Uterus (tissue), 4 donors: Measurements from ENCODE around the gene OR2AT4. TPM values are rescaled to one million over a fixed set of nuclear protein-coding genes. Genes with fewer than 3 reads are reported as not detected.

Experiments
- DNase-seq, 2 donors: peaks; one replicate each; pipeline ENCODE4 v3.0.0-alpha.2; 2019 to 2020
- H3K27ac ChIP-seq, 2 donors: fragments of 200-600 bp; sonication (generic); 1 replicate in 1 of 2; 2 replicates in 1 of 2; pipeline ENCODE4 v1.5.1; 2016 to 2018
- H3K27me3 ChIP-seq, 2 donors: fragments of 200-600 bp; sonication (generic); one replicate each; pipeline ENCODE4 v1.5.1; 2018 to 2019; ENCODE audit warnings: control low read depth in 1 of 2
- H3K36me3 ChIP-seq, 2 donors: fragments of 200-600 bp; sonication (generic); one replicate each; pipeline ENCODE4 v1.5.1; 2019; ENCODE audit warnings: control low read depth in 1 of 2
- H3K4me1 ChIP-seq, 2 donors: fragments of 200-600 bp; sonication (generic); one replicate each; pipeline ENCODE4 v1.5.1; 2018 to 2019; ENCODE audit warnings: control low read depth in 1 of 2
- H3K4me3 ChIP-seq, 2 donors: fragments of 200-600 bp; sonication (generic); 1 replicate in 1 of 2; 2 replicates in 1 of 2; pipeline ENCODE4 v1.5.1; 2018 to 2019; ENCODE audit warnings: mild to moderate bottlenecking in 1 of 2
- H3K9me3 ChIP-seq, 2 donors: fragments of 200-600 bp; sonication (generic); one replicate each; pipeline ENCODE4 v1.5.1; 2019; ENCODE audit warnings: control low read depth in 1 of 2
- CTCF ChIP-seq, 4 experiments: fragments of 200-600 bp in 2 of 4; fragments of 450-650 bp in 2 of 4; sonication (generic) in 2 of 4; IDR thresholded peaks; one replicate each; pipeline ENCODE4 v1.5.1; 2016 to 2019; ENCODE audit warnings: antibody characterized with exemption in 4 of 4, mild to moderate bottlenecking in 2 of 4, moderate library complexity in 1 of 4
- POLR2A ChIP-seq, 2 donors: fragments of 450-650 bp; IDR thresholded peaks; one replicate each; pipeline ENCODE4 v1.6.1; 2016; ENCODE audit warnings: antibody characterized with exemption in 2 of 2, mild to moderate bottlenecking in 1 of 2, moderate library complexity in 1 of 2
- intact Hi-C: fragments of 100-400 bp; cut with DNase I; formaldehyde crosslinking; loops from one replicate; pipeline ENCODE4 v1.15.1; 2023; ENCODE audit warnings: low total_unique reads
- total RNA-seq, 4 donors: library from RNA; depleted of rRNA in 3 of 4; stranded (reverse); fragments of >200 nt in 3 of 4; gene quantifications; one replicate each; pipeline versions ENCODE4 v1.1.0 to v1.2.4, GENCODE V29; 2014 to 2023
- donor health status: DM: yes; HTN: yes; CAD: no.

OR2AT4 gene
- total RNA-seq, 4 donors from 2014 or later = not detected

GRCh38 chr11:75135021-75135650 is 38.5 kb upstream of the OR2AT4 start:
- no peak for DNase-seq
- intact Hi-C loops = no loop called here
- Histone ChIP-seq H3K27ac (no peak overlapping the region), H3K36me3 (no peaks in the 10 kb centered on the region), H3K4me1 (no peaks in the 10 kb centered on the region), H3K4me3 (no peak overlapping the region), H3K9me3 (no peaks in the 10 kb centered on the region), H3K27me3 (no peaks in the 10 kb centered on the region)
- TF ChIP-seq POLR2A (IDR thresholded peaks at IDR 0.05) (no peak), CTCF (IDR thresholded peaks at IDR 0.05) (no peak)

- no peaks in the 10 kb centered on the region for H3K4me1 ChIP-seq
- H3K27ac ChIP-seq = no peak overlapping the region
- no peaks in the 10 kb centered on the region for H3K36me3 ChIP-seq
- no peak for DNase-seq
- H3K27me3 ChIP-seq = no peaks in the 10 kb centered on the region
- no peak overlapping the region for H3K4me3 ChIP-seq
- no peak for TF ChIP-seq CTCF (IDR thresholded peaks at IDR 0.05)
- intact Hi-C loops = no loop called here
- H3K9me3 ChIP-seq = no peaks in the 10 kb centered on the region
These were observed 37.3 kb upstream of the OR2AT4 start for GRCh38 chr11:75133976-75134375.

DNA sequence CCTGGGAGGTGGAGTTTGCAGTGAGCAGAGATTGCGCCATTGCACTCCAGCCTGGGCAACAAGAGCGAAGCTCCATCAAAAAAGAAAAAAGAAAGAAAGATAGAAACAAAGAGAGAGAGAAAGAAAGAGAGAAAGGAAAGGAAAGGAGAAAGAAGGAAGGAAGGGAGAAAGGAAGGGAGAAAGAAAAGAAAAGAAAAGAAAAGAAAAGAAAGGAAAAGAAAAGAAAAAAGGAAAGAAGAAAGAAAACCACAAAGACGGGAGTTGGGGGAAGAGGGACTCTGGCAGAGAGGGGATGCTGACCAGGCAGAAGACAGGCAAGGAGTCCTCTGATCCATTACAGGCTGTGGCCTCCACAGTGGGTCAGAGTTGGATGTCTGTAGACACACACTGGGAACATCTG is 35.4 kb upstream of the OR2AT4 start:
- Histone ChIP-seq H3K4me3 (no peak overlapping the region), H3K9me3 (no peaks in the 10 kb centered on the region), H3K36me3 (no peaks in the 10 kb centered on the region), H3K27ac (no peak overlapping the region), H3K4me1 (no peaks in the 10 kb centered on the region), H3K27me3 (no peaks in the 10 kb centered on the region)
- intact Hi-C loops = no loop called here
- TF ChIP-seq POLR2A (IDR thresholded peaks at IDR 0.05) (no peak), CTCF (IDR thresholded peaks at IDR 0.05) (no peak)
- no peak for DNase-seq

DNA sequence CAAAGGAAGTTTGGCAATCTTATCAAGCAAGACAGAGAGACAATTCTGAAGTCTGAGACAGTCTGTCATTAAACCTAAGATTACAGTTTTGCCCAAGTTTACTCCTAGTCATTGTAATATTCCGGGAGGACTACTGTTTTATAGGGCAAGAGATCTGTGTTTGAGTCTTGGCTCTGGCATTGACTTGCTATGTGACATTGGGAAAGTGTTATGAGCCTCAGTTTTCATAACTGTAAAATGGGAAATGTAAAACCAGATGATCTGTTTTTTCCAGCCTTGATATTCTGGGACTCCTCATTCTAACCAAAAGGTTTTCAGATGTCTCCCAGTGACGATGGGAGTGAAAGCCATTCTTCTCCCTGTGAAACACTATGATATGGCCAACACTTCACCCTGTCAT is 29.9 kb upstream of the OR2AT4 start:
- Histone ChIP-seq H3K27ac (no peak overlapping the region), H3K36me3 (no peaks in the 10 kb centered on the region), H3K4me3 (no peak overlapping the region), H3K27me3 (no peaks in the 10 kb centered on the region), H3K9me3 (no peaks in the 10 kb centered on the region), H3K4me1 (no peaks in the 10 kb centered on the region)
- intact Hi-C loops = no loop called here
- TF ChIP-seq CTCF (IDR thresholded peaks at IDR 0.05) (no peak), POLR2A (IDR thresholded peaks at IDR 0.05) (no peak)
- no peak for DNase-seq

- no peak overlapping the region for H3K4me3 ChIP-seq
- TF ChIP-seq POLR2A (IDR thresholded peaks at IDR 0.05) (no peak), CTCF (IDR thresholded peaks at IDR 0.05) (no peak)
- no peaks in the 10 kb centered on the region for H3K27me3 ChIP-seq
- no peaks in the 10 kb centered on the region for H3K36me3 ChIP-seq
- no peaks in the 10 kb centered on the region for H3K9me3 ChIP-seq
- no peaks in the 10 kb centered on the region for H3K4me1 ChIP-seq
- H3K27ac ChIP-seq = no peak overlapping the region
- intact Hi-C loops = no loop called here
- no peak for DNase-seq
These were observed 21.9 kb upstream of the OR2AT4 start for GRCh38 chr11:75118577-75118976.
